Measurements from ENCODE around the gene PCDHGA8.

- TF ChIP-seq CTCF (IDR thresholded peaks at IDR 0.05) (no peak), POLR2AphosphoS5 (IDR thresholded peaks at IDR 0.05; ENCODE audit: insufficient read depth in 1 of 2, low read depth in 1 of 2) (no peak)
Measured at GRCh38 chr5:141388661-141389060, 3.8 kb upstream of the PCDHGA8 start.
